Activated T-cell treated with anti-CD3 and anti-CD28 coated beads, Interleukin-2, amount 50 U/mL, for 24 hours (primary cell): ENCODE data around the gene TNFRSF1B.

Experiments
- DNase-seq: peaks from one replicate; pipeline ENCODE4 v3.0.0-alpha.2; 2020
- H3K27ac Mint-ChIP-seq: 2 replicates; pipeline ENCODE4 v1.8.0; 2020; ENCODE audit warnings: mild to moderate bottlenecking, mixed read lengths
- H3K27me3 Mint-ChIP-seq: 2 replicates; pipeline ENCODE4 v1.8.0; 2020; ENCODE audit warnings: mixed read lengths
- H3K36me3 Mint-ChIP-seq: 2 replicates; pipeline ENCODE4 v1.8.0; 2020; ENCODE audit warnings: low read depth, mixed read lengths
- H3K4me1 Mint-ChIP-seq: 2 replicates; pipeline ENCODE4 v1.8.0; 2020; ENCODE audit warnings: low read depth, mixed read lengths
- H3K4me3 Mint-ChIP-seq: 2 replicates; pipeline ENCODE4 v1.8.0; 2020; ENCODE audit warnings: mild to moderate bottlenecking, moderate library complexity, mixed read lengths
- H3K9me3 Mint-ChIP-seq: 2 replicates; pipeline ENCODE4 v1.8.0; 2020; ENCODE audit warnings: mixed read lengths

Gene TNFRSF1B

GRCh38 chr1:12161324-12161661, 5.5 kb upstream of the TNFRSF1B start:
- Mint-ChIP-seq H3K36me3 (no peaks in the 10 kb centered on the region), H3K9me3 (no peaks in the 10 kb centered on the region), H3K27me3 (no peaks in the 10 kb centered on the region), H3K4me3 (peak overlapping the region; percentile 48), H3K4me1 (peaks cover 83% of the 10 kb centered on the region), H3K27ac (peak overlapping the region; percentile 93)
- DNase-seq, result no peak

- H3K4me3 Mint-ChIP-seq, result peak overlapping the region; percentile 48
- no peaks in the 10 kb centered on the region for H3K36me3 Mint-ChIP-seq
- peak; percentile 81 for DNase-seq
- peaks cover 82% of the 10 kb centered on the region for H3K4me1 Mint-ChIP-seq
- no peaks in the 10 kb centered on the region for H3K9me3 Mint-ChIP-seq
- H3K27ac Mint-ChIP-seq, result peak overlapping the region; percentile 93
- H3K27me3 Mint-ChIP-seq, result no peaks in the 10 kb centered on the region
These were observed 4.9 kb upstream of the TNFRSF1B start for GRCh38 chr1:12161662-12162458.

DNA sequence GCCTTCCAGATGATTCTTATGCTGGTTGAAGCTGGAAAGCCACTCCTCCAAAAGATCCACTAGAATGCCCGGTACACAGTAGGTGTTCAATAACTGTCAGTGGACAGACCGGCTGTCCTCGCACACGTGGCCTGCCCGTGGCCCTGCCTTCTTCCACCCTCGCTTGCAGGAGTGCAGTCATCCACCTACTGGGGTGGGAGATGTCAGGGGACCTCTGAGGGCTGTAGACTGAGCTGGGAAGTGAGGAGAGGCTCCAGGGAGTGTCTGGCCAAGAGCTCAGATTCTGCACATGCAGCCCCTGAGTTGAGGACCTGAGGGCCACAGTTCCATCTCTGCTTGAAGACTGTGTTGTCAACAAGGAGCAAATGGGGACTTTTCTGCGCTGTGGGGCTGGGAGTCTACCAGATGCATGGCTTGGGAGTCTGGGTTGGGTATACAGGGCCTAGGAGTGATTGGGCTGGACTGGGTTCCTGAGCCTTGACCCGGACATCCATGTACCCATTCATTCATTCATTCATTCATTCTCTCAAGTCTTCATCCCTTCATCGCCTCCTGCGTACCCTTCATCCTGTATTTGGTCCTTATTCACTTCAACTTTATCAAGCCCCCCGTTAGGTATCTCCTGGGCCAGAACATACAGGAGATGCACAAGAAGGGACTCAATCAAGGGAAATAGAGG, 4.2 kb upstream of the TNFRSF1B start:
- peaks cover 76% of the 10 kb centered on the region for H3K4me1 Mint-ChIP-seq
- DNase-seq, result no peak
- peak overlapping the region; percentile 93 for H3K27ac Mint-ChIP-seq
- H3K4me3 Mint-ChIP-seq, result peak overlapping the region; percentile 43
- no peaks in the 10 kb centered on the region for H3K9me3 Mint-ChIP-seq
- H3K36me3 Mint-ChIP-seq, result peaks cover 3% of the 10 kb centered on the region
- no peaks in the 10 kb centered on the region for H3K27me3 Mint-ChIP-seq

DNA sequence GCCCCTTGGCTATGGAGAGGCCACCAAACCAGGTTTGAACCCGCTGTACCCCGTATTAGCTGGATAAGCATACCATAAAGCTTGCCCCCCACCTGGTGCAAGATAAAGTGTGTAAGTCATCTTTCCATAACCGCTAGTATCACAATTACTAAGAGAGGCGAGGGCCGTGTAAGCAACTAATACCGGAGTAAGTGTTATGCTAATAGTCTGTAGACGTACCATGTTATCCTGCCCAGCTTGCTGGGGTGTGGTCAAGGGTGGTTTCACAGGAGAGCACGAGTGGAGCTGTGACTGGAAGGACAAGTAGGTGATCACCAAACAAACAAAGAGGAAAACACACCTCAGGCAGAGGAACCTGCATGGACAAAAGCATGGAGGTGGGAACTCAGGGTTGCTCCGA, 3.6 kb upstream of the TNFRSF1B start:
- no peaks in the 10 kb centered on the region for H3K9me3 Mint-ChIP-seq
- H3K4me1 Mint-ChIP-seq, result peaks cover 74% of the 10 kb centered on the region
- peak overlapping the region; percentile 93 for H3K27ac Mint-ChIP-seq
- H3K4me3 Mint-ChIP-seq, result peak overlapping the region; percentile 9
- DNase-seq, result no peak
- no peaks in the 10 kb centered on the region for H3K27me3 Mint-ChIP-seq
- H3K36me3 Mint-ChIP-seq, result peaks cover 9% of the 10 kb centered on the region

DNA sequence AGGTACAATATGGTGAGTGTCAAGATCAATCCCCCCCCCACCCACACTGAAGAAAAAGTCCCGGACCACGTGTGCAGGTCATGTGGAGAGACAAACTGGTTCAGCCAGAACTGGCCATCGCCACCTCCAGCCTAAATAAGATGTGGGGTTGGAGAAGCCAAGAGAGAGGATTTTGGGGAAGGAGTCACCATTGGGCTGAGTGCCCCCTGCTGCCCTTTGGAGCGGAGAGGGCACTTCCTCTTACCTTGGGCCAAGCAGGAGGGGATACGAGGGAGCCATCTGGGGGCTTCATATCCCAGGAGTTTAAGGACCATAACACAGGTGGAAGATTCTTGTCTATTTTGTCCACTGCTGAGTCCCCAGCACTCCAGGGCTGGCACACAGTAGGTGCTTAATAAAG, 2.6 kb upstream of the TNFRSF1B start:
- Mint-ChIP-seq H3K9me3 (no peaks in the 10 kb centered on the region), H3K27ac (no peak overlapping the region), H3K27me3 (no peaks in the 10 kb centered on the region), H3K4me3 (no peak overlapping the region), H3K36me3 (peaks cover 19% of the 10 kb centered on the region), H3K4me1 (peaks cover 76% of the 10 kb centered on the region)
- DNase-seq, result no peak

- Mint-ChIP-seq H3K4me1 (peaks cover 83% of the 10 kb centered on the region), H3K9me3 (no peaks in the 10 kb centered on the region), H3K4me3 (no peak overlapping the region), H3K27me3 (no peaks in the 10 kb centered on the region), H3K27ac (no peak overlapping the region), H3K36me3 (peaks cover 30% of the 10 kb centered on the region)
- no peak for DNase-seq
These were observed 1.4 kb upstream of the TNFRSF1B start for GRCh38 chr1:12165342-12165741.

DNA sequence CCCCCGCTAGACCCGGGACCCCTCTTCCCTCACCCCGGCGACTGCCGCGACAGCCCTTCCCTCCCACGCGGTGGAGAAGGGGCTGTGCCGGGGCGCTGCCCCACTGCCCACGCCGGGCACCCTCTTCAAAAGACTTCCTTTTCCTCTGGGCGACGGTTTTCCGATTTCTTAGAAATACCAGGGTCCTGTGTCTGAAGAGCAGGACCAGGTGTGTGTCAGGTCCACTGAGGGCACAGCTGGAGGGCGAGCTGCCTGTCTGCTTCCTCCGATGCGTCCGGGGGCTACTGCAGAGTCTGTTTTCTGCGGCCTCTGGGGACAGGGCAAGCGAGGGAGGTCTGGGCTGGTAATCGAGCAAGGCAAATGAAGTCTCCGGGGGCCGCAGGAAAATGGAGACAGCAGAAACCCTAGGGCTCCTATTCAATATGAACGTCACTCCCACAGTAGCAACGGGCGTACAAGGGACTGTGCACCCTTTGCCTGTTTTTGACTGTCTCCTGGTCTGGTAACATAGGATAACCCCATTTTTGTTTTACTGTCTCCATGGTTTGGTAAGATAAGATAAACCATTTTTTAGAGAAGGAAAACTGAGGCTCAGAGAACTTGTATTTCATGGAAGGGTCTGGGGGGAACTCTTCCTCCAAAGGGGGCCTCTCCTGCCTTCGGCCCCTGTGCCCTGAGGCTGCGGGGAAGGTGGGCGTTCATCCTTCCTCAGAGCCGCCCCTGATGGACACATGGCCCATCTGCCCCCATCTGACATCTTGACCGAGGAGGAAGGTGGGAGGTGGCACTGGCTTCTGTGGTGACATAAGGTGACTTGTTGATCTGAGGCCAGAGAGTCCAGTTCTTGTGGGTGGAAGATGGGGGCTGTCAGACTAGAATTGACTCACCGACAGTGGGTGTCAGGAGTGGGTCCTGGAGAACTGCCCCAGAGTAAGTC, 970 bp downstream of the TNFRSF1B start:
- no peaks in the 10 kb centered on the region for H3K27me3 Mint-ChIP-seq
- H3K4me1 Mint-ChIP-seq, result peaks cover 78% of the 10 kb centered on the region
- peak overlapping the region; percentile 98 for H3K27ac Mint-ChIP-seq
- H3K4me3 Mint-ChIP-seq, result peak overlapping the region; percentile 99
- DNase-seq, result peak; percentile 69
- peaks cover 4% of the 10 kb centered on the region for H3K9me3 Mint-ChIP-seq
- H3K36me3 Mint-ChIP-seq, result peaks cover 54% of the 10 kb centered on the region

GRCh38 chr1:12168451-12169160, 1.8 kb downstream of the TNFRSF1B start:
- Mint-ChIP-seq H3K36me3 (peaks cover 63% of the 10 kb centered on the region), H3K4me1 (peaks cover 78% of the 10 kb centered on the region), H3K9me3 (peaks cover 4% of the 10 kb centered on the region), H3K27me3 (no peaks in the 10 kb centered on the region), H3K27ac (peak overlapping the region; percentile 98), H3K4me3 (peak overlapping the region; percentile 99)
- no peak for DNase-seq

- H3K9me3 Mint-ChIP-seq, result peaks cover 4% of the 10 kb centered on the region
- H3K4me3 Mint-ChIP-seq, result peak overlapping the region; percentile 99
- H3K27ac Mint-ChIP-seq, result peak overlapping the region; percentile 98
- H3K36me3 Mint-ChIP-seq, result peaks cover 69% of the 10 kb centered on the region
- no peaks in the 10 kb centered on the region for H3K27me3 Mint-ChIP-seq
- no peak for DNase-seq
- peaks cover 78% of the 10 kb centered on the region for H3K4me1 Mint-ChIP-seq
These were observed 2.8 kb downstream of the TNFRSF1B start for GRCh38 chr1:12169442-12170135.

DNA sequence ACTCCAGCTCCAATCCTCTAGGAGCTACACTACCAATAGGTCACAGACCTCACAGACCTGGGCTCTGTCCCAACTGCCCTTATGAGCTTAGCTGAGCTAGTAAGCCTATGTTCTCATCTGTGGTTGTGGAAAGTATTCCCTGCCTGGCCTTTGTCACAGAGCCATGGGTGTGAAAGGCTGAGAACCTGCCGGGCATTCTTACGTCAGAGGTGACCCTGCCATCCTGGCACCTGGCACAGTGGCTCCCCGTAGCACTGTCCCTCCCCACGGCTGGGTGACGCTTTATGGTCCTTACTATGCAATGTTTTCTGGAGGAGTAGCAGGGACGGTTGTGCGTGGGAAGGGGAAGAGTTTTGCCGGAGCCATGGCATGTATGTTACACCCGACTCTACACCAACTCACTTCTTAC, 3.5 kb downstream of the TNFRSF1B start:
- Mint-ChIP-seq H3K4me3 (peak overlapping the region; percentile 99), H3K36me3 (peaks cover 76% of the 10 kb centered on the region), H3K4me1 (peaks cover 80% of the 10 kb centered on the region), H3K27ac (peak overlapping the region; percentile 88), H3K27me3 (no peaks in the 10 kb centered on the region), H3K9me3 (peaks cover 4% of the 10 kb centered on the region)
- DNase-seq, result no peak

- H3K4me3 Mint-ChIP-seq, result peak overlapping the region; percentile 99
- DNase-seq, result no peak
- H3K4me1 Mint-ChIP-seq, result peaks cover 87% of the 10 kb centered on the region
- H3K27me3 Mint-ChIP-seq, result no peaks in the 10 kb centered on the region
- H3K9me3 Mint-ChIP-seq, result peaks cover 4% of the 10 kb centered on the region
- H3K27ac Mint-ChIP-seq, result peak overlapping the region; percentile 98
- H3K36me3 Mint-ChIP-seq, result peaks cover 88% of the 10 kb centered on the region
These were observed 4.6 kb downstream of the TNFRSF1B start for GRCh38 chr1:12171206-12172041.

- peak; percentile 54 for DNase-seq
- peak overlapping the region; percentile 98 for H3K27ac Mint-ChIP-seq
- peaks cover 4% of the 10 kb centered on the region for H3K9me3 Mint-ChIP-seq
- peaks cover 92% of the 10 kb centered on the region for H3K4me1 Mint-ChIP-seq
- H3K27me3 Mint-ChIP-seq, result no peaks in the 10 kb centered on the region
- H3K4me3 Mint-ChIP-seq, result peak overlapping the region; percentile 99
- peaks cover 94% of the 10 kb centered on the region for H3K36me3 Mint-ChIP-seq
These were observed 5.5 kb downstream of the TNFRSF1B start for GRCh38 chr1:12172042-12172851.
